ENCODE data around the gene SOX13. TPM values are rescaled to one million over a fixed set of nuclear protein-coding genes. Genes with fewer than 3 reads are reported as not detected.
"Not testable (repeated sequence)": the region's sequence is repeated elsewhere in the genome, so short reads cannot be mapped to it uniquely, and the experiment has no call there.

SOX13 gene
- total RNA-seq, 1 donor from 2014 or later, result 8.2 TPM

DNA sequence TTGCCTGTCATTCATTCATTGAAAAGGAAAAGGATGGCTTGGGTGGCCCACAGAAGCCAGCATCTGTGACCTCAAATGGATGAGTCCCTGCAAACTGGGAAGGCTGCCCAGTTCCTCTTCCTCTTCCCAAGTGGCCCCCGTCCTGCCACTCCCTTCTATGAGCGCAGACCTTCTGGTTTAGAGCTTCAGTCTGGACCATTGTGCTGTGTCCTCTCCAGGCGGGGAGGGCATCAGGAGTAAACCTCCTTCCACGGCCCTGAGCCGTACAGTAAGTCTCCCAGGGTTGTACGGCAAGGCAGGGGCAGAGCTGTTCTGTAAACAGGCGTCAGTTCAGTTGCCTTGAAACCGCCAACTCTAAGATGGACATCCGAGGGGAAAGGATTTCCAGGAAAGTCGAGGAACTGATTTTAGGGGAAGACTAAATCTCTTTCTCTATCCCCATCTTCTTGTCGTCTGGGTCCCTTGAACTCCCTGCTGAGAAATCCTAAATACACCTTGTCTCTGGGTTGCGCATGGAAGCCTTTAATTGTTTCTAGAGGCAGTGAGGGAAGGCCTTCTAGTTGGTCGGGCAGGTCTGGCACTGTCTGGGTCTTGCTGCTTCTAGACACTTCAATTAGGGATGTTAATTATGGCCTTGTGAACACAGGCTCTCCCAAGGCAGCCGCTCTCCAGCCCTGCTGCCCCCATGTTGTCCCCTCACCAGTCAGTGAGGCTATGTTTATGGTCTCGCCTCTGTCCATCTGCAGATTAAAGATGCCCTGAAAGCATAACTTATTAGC is 22.1 kb downstream of the SOX13 start:
- Histone ChIP-seq H3K4me3 (ENCODE audit: low read depth, low read length) (no peak overlapping the region), H3K27me3 (ENCODE audit: control insufficient read depth, insufficient read depth, low read length) (no peaks in the 10 kb centered on the region), H3K36me3 (ENCODE audit: control insufficient read depth, insufficient read depth, low read length) (no peaks in the 10 kb centered on the region)
- TF ChIP-seq, protein P1, sequence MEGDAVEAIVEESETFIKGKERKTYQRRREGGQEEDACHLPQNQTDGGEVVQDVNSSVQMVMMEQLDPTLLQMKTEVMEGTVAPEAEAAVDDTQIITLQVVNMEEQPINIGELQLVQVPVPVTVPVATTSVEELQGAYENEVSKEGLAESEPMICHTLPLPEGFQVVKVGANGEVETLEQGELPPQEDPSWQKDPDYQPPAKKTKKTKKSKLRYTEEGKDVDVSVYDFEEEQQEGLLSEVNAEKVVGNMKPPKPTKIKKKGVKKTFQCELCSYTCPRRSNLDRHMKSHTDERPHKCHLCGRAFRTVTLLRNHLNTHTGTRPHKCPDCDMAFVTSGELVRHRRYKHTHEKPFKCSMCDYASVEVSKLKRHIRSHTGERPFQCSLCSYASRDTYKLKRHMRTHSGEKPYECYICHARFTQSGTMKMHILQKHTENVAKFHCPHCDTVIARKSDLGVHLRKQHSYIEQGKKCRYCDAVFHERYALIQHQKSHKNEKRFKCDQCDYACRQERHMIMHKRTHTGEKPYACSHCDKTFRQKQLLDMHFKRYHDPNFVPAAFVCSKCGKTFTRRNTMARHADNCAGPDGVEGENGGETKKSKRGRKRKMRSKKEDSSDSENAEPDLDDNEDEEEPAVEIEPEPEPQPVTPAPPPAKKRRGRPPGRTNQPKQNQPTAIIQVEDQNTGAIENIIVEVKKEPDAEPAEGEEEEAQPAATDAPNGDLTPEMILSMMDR (IDR thresholded peaks at IDR 0.05; ENCODE audit: insufficient read depth, low read length, poor library complexity, severe bottlenecking), result no peak
- no peak for DNase-seq (ENCODE audit: low read depth)

GRCh38 chr1:204096931-204097330 is 24.0 kb downstream of the SOX13 start:
- H3K27me3 ChIP-seq (ENCODE audit: control insufficient read depth, insufficient read depth, low read length), result no peaks in the 10 kb centered on the region
- no peaks in the 10 kb centered on the region for H3K36me3 ChIP-seq (ENCODE audit: control insufficient read depth, insufficient read depth, low read length)
- TF ChIP-seq, protein P1 (IDR thresholded peaks at IDR 0.05; ENCODE audit: insufficient read depth, low read length, poor library complexity, severe bottlenecking), result no peak
- DNase-seq (ENCODE audit: low read depth), result no peak
- H3K4me3 ChIP-seq (ENCODE audit: low read depth, low read length), result no peak overlapping the region

- Histone ChIP-seq H3K36me3 (ENCODE audit: control insufficient read depth, insufficient read depth, low read length) (no peaks in the 10 kb centered on the region), H3K4me3 (ENCODE audit: low read depth, low read length) (no peak overlapping the region), H3K27me3 (ENCODE audit: control insufficient read depth, insufficient read depth, low read length) (no peaks in the 10 kb centered on the region)
- TF ChIP-seq, protein P1 (IDR thresholded peaks at IDR 0.05; ENCODE audit: insufficient read depth, low read length, poor library complexity, severe bottlenecking), result no peak
- DNase-seq (ENCODE audit: low read depth), result no peak
Measured at GRCh38 chr1:204098683-204099082, 25.8 kb downstream of the SOX13 start.

GRCh38 chr1:204099754-204100153 is 26.8 kb downstream of the SOX13 start:
- not testable (repeated sequence) for H3K36me3 ChIP-seq (ENCODE audit: control insufficient read depth, insufficient read depth, low read length); DNase-seq (ENCODE audit: low read depth); H3K27me3 ChIP-seq (ENCODE audit: control insufficient read depth, insufficient read depth, low read length)

DNA sequence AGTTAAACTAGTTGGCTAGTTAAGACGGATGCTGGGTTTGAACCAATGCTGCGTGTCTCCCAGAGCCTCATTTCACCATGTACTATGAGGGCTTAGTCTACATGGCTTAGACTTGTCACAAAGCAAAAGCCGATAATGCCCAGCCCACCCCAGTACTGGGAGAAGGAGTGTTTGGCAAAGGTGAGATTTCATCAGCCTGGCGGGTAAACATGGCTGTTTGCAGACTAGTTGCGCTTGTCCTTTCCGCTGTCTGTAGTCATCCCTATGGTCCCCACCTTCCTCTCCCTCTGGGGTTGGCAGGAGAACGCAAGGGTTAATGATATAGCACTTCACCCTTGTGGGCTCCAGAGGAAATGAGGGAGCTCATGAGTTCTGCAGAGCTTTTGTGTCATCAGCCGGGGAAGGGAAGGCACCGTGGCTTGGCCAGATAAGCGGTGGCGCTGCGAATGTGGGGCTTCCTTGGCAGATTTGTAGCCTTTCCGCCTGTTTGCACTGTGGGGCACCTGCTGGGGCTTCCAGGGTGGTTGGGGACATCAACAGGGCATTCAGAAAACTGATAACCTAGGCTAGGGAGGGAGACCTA is 29.2 kb downstream of the SOX13 start:
- no peaks in the 10 kb centered on the region for H3K36me3 ChIP-seq (ENCODE audit: control insufficient read depth, insufficient read depth, low read length)
- DNase-seq (ENCODE audit: low read depth), result no peak
- no peaks in the 10 kb centered on the region for H3K27me3 ChIP-seq (ENCODE audit: control insufficient read depth, insufficient read depth, low read length)
- H3K4me3 ChIP-seq (ENCODE audit: low read depth, low read length), result no peak overlapping the region
- TF ChIP-seq, protein P1 (IDR thresholded peaks at IDR 0.05; ENCODE audit: insufficient read depth, low read length, poor library complexity, severe bottlenecking), result no peak

More at GRCh38 chr1:204099754-204100153, 26.8 kb downstream of the SOX13 start:
- H3K4me3 ChIP-seq (ENCODE audit: low read depth, low read length), result not testable (repeated sequence)

GRCh38 chr1:204102739-204103430 is 30.0 kb downstream of the SOX13 start:
- H3K4me3 ChIP-seq (ENCODE audit: low read depth, low read length), result no peak overlapping the region
- H3K27me3 ChIP-seq (ENCODE audit: control insufficient read depth, insufficient read depth, low read length), result no peaks in the 10 kb centered on the region
- no peak for DNase-seq (ENCODE audit: low read depth)
- H3K36me3 ChIP-seq (ENCODE audit: control insufficient read depth, insufficient read depth, low read length), result no peaks in the 10 kb centered on the region
- TF ChIP-seq, protein P1 (IDR thresholded peaks at IDR 0.05; ENCODE audit: insufficient read depth, low read length, poor library complexity, severe bottlenecking), result no peak

Measured in kidney epithelial cell (primary cell).